SK-N-SH treated with all-trans-retinoic acid at 6 μM for 48 hours (cell line): ENCODE measurements around the gene SNX8.

Source experiments
- ATAC-seq: fragments of 200-7000 bp; cut with Tn5 transposase; 3 replicates; pipeline ENCODE4 v1.9.1; 2020; ENCODE audit warnings: mild to moderate bottlenecking, moderate library complexity
- ARNTL ChIP-seq: fragments of 450-650 bp; formaldehyde crosslinking; IDR thresholded peaks from 2 replicates; pipeline ENCODE4 v1.5.0; 2020; ENCODE audit warnings: low read depth, mild to moderate bottlenecking, moderate library complexity, borderline replicate concordance
- CSDC2 ChIP-seq: fragments of 250-450 bp; sonication (Bioruptor Pico); IDR thresholded peaks from 2 replicates; pipeline ENCODE4 v1.5.0; 2020; ENCODE audit warnings: mild to moderate bottlenecking, moderate library complexity
- ESRRG ChIP-seq: fragments of 250-450 bp; sonication (Bioruptor Pico); IDR thresholded peaks from 2 replicates; pipeline ENCODE4 v1.6.1; 2021; ENCODE audit warnings: mild to moderate bottlenecking
- GLIS3 ChIP-seq: fragments of 250-450 bp; sonication (Bioruptor Pico); IDR thresholded peaks from 2 replicates; pipeline ENCODE4 v1.5.0; 2020; ENCODE audit warnings: mild to moderate bottlenecking, moderate library complexity
- OSR1 ChIP-seq: fragments of 250-450 bp; sonication (Bioruptor Pico); IDR thresholded peaks from 2 replicates; pipeline ENCODE4 v1.8.0; 2022; ENCODE audit warnings: moderate library complexity, mild to moderate bottlenecking, inconsistent platforms
- PPARA ChIP-seq: fragments of 250-450 bp; sonication (Bioruptor Pico); IDR thresholded peaks from 2 replicates; pipeline ENCODE4 v1.5.0; 2020; ENCODE audit warnings: mild to moderate bottlenecking, borderline replicate concordance
- RARB ChIP-seq: fragments of 250-450 bp; sonication (Bioruptor Pico); IDR thresholded peaks from 2 replicates; pipeline ENCODE4 v1.8.0; 2021; ENCODE audit warnings: mild to moderate bottlenecking, moderate library complexity
- TCF4 ChIP-seq: fragments of 250-450 bp; sonication (Bioruptor Pico); IDR thresholded peaks from 2 replicates; pipeline ENCODE4 v1.8.0; 2021; ENCODE audit warnings: mild to moderate bottlenecking, moderate library complexity, borderline replicate concordance
- TOX ChIP-seq: fragments of 250-450 bp; sonication (Bioruptor Pico); IDR thresholded peaks from 2 replicates; pipeline ENCODE4 v1.8.0; 2021; ENCODE audit warnings: mild to moderate bottlenecking, moderate library complexity, borderline replicate concordance
- ZC3H10 ChIP-seq: fragments of 250-450 bp; sonication (Bioruptor Pico); IDR thresholded peaks from 2 replicates; pipeline ENCODE4 v1.5.1; 2021; ENCODE audit warnings: mild to moderate bottlenecking, moderate library complexity
- ZFP3 ChIP-seq: fragments of 250-450 bp; sonication (Bioruptor Pico); IDR thresholded peaks from 2 replicates; pipeline ENCODE4 v1.5.0; 2020; ENCODE audit warnings: mild to moderate bottlenecking, moderate library complexity
- ZFP30 ChIP-seq: fragments of 450-650 bp; formaldehyde crosslinking; IDR thresholded peaks from 2 replicates; pipeline ENCODE4 v1.5.0; 2022; ENCODE audit warnings: mild to moderate bottlenecking, moderate library complexity
- ZNF70 ChIP-seq: fragments of 450-650 bp; formaldehyde crosslinking; IDR thresholded peaks from 2 replicates; pipeline ENCODE4 v1.5.0; 2020; ENCODE audit warnings: mild to moderate bottlenecking, moderate library complexity
- ZNF8 ChIP-seq: fragments of 450-650 bp; formaldehyde crosslinking; IDR thresholded peaks from 2 replicates; pipeline ENCODE4 v1.5.0; 2020; ENCODE audit warnings: mild to moderate bottlenecking, moderate library complexity
- TF ChIP-seq, protein P1 (sequence below): fragments of 250-450 bp; sonication (Bioruptor Pico); IDR thresholded peaks from 2 replicates; pipeline ENCODE4 v1.8.0; 2020; ENCODE audit warnings: mild to moderate bottlenecking, moderate library complexity, borderline replicate concordance
- TF ChIP-seq, protein P2 (sequence below): fragments of 250-450 bp; sonication (Bioruptor Pico); IDR thresholded peaks from 2 replicates; pipeline ENCODE4 v1.8.0; 2021; ENCODE audit warnings: low read depth, mild to moderate bottlenecking, moderate library complexity, borderline replicate concordance
- TF ChIP-seq, protein P3 (sequence below): fragments of 250-450 bp; sonication (Bioruptor Pico); IDR thresholded peaks from 2 replicates; pipeline ENCODE4 v1.5.1; 2020; ENCODE audit warnings: low read depth, mild to moderate bottlenecking, moderate library complexity
- TF ChIP-seq, protein P4 (sequence below): fragments of 250-450 bp; sonication (Bioruptor Pico); IDR thresholded peaks from 2 replicates; pipeline ENCODE4 v1.5.1; 2021; ENCODE audit warnings: mild to moderate bottlenecking, moderate library complexity
- TF ChIP-seq, protein P5 (sequence below): fragments of 250-450 bp; sonication (Bioruptor Pico); IDR thresholded peaks from 2 replicates; pipeline ENCODE4 v1.5.0; 2020; ENCODE audit warnings: mild to moderate bottlenecking, moderate library complexity

SNX8 gene

DNA sequence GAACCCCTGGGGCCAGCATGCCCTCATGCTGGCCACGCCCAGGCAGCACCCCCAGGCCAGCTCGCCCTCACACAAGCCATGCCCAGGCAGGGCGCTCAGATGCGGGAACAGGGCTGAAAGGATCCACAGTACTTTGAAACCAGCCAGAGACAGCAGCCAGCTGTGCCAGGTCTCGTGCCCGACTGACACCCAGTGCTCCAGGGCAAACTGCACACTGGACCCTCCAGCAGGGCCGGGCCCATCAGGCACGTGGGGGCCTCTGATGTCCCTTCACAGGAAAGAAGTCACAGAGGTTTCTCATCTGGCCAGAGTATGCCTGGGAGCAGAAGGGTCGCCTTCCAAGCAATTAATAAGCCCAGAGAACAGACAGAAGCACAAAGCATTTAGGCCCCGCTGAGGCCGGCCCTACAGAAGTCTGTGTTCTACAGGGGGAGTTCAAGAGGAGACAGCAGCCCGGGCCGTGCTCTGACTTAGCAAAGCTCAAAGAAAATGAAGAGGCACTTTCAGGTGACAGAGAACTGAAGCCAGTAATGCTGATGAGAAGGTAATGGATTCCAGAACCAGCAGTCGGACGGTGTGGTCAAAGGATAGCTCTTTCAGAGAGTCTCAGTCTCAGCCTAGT, 102.9 kb downstream of the SNX8 start:
- TF ChIP-seq CSDC2 (no peak), ESRRG (CRISPR knock-in tag) (no peak), GLIS3 (CRISPR knock-in tag) (no peak), TOX (CRISPR knock-in tag) (no peak), ZFP30 (no peak)
- TF ChIP-seq, protein P1, sequence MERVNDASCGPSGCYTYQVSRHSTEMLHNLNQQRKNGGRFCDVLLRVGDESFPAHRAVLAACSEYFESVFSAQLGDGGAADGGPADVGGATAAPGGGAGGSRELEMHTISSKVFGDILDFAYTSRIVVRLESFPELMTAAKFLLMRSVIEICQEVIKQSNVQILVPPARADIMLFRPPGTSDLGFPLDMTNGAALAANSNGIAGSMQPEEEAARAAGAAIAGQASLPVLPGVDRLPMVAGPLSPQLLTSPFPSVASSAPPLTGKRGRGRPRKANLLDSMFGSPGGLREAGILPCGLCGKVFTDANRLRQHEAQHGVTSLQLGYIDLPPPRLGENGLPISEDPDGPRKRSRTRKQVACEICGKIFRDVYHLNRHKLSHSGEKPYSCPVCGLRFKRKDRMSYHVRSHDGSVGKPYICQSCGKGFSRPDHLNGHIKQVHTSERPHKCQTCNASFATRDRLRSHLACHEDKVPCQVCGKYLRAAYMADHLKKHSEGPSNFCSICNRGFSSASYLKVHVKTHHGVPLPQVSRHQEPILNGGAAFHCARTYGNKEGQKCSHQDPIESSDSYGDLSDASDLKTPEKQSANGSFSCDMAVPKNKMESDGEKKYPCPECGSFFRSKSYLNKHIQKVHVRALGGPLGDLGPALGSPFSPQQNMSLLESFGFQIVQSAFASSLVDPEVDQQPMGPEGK: no peak
- TF ChIP-seq, protein P2, sequence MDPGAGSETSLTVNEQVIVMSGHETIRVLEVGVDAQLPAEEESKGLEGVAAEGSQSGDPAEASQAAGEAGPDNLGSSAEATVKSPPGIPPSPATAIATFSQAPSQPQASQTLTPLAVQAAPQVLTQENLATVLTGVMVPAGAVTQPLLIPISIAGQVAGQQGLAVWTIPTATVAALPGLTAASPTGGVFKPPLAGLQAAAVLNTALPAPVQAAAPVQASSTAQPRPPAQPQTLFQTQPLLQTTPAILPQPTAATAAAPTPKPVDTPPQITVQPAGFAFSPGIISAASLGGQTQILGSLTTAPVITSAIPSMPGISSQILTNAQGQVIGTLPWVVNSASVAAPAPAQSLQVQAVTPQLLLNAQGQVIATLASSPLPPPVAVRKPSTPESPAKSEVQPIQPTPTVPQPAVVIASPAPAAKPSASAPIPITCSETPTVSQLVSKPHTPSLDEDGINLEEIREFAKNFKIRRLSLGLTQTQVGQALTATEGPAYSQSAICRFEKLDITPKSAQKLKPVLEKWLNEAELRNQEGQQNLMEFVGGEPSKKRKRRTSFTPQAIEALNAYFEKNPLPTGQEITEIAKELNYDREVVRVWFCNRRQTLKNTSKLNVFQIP (CRISPR knock-in tag): no peak
- TF ChIP-seq, all 23 proteins: peak for 0
- no peak for ATAC-seq

DNA sequence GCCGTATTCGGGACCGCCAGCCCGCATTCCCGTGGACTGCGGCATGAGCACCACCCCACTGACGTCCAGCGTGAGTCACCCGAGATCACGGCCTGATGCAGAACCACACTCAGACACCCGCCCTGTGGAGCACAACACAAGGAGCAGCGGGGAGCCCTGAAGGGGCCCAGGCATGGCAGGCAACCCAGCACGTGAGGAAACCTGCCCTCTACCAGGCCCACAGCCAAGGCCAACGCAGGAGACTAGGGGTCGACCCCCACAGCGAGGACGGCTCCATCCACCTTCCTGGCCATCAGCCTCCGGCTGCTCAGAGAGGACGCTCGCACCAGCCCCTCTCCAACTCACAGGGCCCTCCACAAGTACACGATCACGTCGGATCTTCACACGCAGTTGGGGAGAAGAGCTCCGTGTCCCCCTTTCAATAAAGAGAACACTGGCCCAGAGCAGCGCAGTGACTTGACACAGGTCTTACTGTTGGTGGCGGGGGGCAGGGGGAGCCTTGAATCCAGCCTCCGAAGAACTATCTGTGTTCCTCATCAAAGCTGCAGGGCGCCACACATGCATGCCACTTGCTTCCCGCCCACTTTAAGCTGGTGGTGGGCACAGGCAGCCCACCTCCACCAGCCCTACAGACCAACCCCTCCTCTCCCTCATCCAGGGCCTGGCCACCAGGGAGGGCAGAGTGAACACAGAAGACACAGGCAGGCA, 103.5 kb downstream of the SNX8 start:
- TF ChIP-seq, protein P3, sequence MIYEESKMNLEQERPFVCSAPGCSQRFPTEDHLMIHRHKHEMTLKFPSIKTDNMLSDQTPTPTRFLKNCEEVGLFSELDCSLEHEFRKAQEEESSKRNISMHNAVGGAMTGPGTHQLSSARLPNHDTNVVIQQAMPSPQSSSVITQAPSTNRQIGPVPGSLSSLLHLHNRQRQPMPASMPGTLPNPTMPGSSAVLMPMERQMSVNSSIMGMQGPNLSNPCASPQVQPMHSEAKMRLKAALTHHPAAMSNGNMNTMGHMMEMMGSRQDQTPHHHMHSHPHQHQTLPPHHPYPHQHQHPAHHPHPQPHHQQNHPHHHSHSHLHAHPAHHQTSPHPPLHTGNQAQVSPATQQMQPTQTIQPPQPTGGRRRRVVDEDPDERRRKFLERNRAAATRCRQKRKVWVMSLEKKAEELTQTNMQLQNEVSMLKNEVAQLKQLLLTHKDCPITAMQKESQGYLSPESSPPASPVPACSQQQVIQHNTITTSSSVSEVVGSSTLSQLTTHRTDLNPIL: no peak
- TF ChIP-seq, protein P4, sequence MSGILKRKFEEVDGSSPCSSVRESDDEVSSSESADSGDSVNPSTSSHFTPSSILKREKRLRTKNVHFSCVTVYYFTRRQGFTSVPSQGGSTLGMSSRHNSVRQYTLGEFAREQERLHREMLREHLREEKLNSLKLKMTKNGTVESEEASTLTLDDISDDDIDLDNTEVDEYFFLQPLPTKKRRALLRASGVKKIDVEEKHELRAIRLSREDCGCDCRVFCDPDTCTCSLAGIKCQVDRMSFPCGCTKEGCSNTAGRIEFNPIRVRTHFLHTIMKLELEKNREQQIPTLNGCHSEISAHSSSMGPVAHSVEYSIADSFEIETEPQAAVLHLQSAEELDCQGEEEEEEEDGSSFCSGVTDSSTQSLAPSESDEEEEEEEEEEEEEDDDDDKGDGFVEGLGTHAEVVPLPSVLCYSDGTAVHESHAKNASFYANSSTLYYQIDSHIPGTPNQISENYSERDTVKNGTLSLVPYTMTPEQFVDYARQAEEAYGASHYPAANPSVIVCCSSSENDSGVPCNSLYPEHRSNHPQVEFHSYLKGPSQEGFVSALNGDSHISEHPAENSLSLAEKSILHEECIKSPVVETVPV (CRISPR knock-in tag): no peak
- no peak for TF ChIP-seq TOX (CRISPR knock-in tag)
- TF ChIP-seq CSDC2: no peak
- no peak for TF ChIP-seq ZFP3 (CRISPR knock-in tag)
- TF ChIP-seq PPARA (CRISPR knock-in tag): no peak
- no peak for TF ChIP-seq ZFP30
- TF ChIP-seq OSR1 (CRISPR knock-in tag): no peak
- TF ChIP-seq, protein P1: no peak
- TF ChIP-seq ESRRG (CRISPR knock-in tag): no peak
- TF ChIP-seq TCF4: no peak
- TF ChIP-seq GLIS3 (CRISPR knock-in tag): no peak
- no peak for TF ChIP-seq ARNTL (CRISPR knock-in tag)
- no peak for TF ChIP-seq ZC3H10 (CRISPR knock-in tag)
- TF ChIP-seq, all 23 proteins: peak for 0
- ATAC-seq: no peak

DNA sequence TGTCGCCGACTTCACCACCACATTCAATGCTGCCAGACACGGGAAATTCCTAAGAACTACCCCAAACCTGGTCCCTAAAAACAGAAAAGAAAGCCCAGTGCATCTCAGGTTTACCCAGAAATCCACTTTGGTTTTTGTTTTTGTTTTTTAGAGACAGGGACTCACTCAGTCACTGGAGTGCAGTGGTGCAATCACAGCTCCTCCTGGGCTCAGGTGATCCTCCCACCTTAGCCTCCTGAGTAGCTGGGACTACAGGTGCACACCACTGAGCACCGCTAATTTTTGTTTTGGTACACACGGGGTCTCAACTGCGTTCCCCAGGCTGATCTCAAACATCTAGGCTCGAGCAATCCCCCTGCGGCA, 104.3 kb downstream of the SNX8 start:
- TF ChIP-seq ZNF8 (CRISPR knock-in tag): no peak
- ATAC-seq: no peak

DNA sequence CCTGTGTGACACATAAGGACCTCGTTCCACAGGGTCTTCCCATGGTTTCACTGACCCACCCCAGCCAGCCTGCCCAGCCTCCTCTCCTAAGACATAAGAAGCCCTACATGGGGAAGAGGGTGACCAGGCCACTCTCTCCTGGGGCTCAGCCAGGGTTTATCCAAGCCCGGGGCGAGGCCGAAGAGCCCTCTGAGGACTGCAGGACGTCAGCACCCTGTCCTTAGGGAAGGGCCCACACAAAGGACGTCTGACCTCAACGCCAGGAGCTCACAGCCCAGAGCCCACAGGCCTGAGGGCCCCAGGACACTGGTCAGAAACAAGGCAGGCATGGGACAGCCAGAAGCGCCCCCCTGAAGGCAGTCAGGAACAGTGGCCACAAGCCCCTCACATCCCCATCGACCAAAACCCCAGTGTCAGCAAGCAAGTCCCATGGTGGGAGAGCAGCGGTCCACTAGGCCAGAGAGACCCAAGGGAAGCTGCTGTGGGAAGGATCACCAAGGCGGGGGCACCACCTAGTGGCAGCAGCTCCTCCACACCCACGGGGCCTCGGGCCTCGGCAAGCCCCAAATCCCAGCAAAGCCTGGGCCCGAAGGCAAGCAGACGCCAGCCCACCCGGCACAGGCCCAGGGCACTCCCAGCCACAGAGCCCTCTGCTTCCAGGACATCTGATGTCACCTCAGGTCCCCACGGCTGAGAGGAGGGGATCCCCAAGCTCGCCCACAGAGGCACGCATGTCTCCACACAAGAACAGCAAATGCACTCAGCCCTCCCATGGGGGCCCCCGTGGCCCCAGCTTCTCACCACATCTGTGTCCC, 104.9 kb downstream of the SNX8 start:
- peak; percentile 94 for ATAC-seq
- TF ChIP-seq, protein P3: no peak
- no peak for TF ChIP-seq ZNF70
- no peak for TF ChIP-seq OSR1 (CRISPR knock-in tag)
- TF ChIP-seq, protein P1: no peak
- TF ChIP-seq, protein P5, sequence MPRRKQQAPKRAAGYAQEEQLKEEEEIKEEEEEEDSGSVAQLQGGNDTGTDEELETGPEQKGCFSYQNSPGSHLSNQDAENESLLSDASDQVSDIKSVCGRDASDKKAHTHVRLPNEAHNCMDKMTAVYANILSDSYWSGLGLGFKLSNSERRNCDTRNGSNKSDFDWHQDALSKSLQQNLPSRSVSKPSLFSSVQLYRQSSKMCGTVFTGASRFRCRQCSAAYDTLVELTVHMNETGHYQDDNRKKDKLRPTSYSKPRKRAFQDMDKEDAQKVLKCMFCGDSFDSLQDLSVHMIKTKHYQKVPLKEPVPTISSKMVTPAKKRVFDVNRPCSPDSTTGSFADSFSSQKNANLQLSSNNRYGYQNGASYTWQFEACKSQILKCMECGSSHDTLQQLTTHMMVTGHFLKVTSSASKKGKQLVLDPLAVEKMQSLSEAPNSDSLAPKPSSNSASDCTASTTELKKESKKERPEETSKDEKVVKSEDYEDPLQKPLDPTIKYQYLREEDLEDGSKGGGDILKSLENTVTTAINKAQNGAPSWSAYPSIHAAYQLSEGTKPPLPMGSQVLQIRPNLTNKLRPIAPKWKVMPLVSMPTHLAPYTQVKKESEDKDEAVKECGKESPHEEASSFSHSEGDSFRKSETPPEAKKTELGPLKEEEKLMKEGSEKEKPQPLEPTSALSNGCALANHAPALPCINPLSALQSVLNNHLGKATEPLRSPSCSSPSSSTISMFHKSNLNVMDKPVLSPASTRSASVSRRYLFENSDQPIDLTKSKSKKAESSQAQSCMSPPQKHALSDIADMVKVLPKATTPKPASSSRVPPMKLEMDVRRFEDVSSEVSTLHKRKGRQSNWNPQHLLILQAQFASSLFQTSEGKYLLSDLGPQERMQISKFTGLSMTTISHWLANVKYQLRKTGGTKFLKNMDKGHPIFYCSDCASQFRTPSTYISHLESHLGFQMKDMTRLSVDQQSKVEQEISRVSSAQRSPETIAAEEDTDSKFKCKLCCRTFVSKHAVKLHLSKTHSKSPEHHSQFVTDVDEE (CRISPR knock-in tag): no peak
- no peak for TF ChIP-seq ESRRG (CRISPR knock-in tag)
- no peak for TF ChIP-seq ZFP3 (CRISPR knock-in tag)
- TF ChIP-seq RARB (CRISPR knock-in tag): no peak
